GM18502 (cell line): ENCODE measurements around the gene TENM3.
A peak's percentile ranks its signal among the peaks of the same experiment; 100 is the strongest.

ENCODE experiments used
- ATAC-seq: cut with Tn5 transposase; IDR thresholded peaks from one replicate; pipeline ENCODE4 v1.9.1; 2021; ENCODE audit warnings: mild to moderate bottlenecking; ENCODE audit not compliant: unreplicated experiment, poor library complexity

The TENM3 gene

DNA sequence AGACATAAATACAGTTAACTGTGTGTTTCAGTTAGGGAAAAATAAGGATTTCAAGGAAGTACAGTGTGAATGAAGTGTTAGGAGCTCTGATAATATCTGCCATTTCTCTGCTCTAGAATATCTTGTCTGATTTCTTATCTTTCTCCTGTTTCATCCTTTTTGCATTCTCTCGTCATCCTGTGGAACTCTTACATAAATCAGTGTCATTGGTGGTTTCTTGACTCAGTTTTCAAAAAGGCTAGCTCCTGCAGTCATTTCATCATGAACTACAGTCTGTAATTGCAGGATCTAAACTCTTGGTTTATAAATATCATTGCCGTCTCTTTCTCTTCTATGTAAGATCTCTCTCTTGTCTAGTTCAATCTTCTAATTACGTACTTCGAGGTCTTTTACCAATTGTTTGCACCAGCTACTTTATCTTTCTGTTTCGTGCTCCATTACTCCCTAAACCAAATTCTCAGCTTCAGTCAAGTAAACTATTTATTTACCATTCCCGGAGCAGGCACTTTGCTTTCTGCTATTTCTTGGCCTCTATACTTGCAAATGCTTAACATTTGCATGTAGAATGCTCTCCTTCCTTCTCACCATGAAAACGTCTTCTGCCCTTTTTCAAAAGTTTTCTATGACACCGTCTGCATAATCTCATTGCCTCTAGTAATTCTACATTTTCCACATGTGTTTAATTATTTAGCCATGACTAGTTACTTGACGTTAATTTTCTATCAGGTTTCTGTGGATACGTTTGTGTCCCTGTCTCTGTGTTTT is 294.0 kb downstream of the TENM3 start:
- no peak for ATAC-seq

DNA sequence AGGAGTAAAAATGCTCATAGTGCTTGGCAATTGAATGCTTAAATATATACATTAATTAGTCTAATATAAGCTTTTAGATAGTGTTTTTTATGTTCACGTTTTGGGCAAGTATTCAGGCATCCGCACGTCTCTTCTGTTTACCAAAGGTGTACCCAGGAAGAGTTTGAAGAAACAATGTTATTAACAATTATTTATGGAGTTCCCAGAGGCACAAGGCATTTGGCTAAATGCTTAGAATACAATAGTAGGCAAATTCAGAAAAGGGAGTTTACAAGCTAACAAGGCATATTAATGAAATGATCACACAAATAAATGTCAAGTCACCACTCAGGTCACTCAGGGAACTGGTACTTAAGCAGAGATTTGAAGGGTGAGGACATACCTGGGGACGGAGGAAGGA is 294.8 kb downstream of the TENM3 start:
- ATAC-seq = no peak

DNA sequence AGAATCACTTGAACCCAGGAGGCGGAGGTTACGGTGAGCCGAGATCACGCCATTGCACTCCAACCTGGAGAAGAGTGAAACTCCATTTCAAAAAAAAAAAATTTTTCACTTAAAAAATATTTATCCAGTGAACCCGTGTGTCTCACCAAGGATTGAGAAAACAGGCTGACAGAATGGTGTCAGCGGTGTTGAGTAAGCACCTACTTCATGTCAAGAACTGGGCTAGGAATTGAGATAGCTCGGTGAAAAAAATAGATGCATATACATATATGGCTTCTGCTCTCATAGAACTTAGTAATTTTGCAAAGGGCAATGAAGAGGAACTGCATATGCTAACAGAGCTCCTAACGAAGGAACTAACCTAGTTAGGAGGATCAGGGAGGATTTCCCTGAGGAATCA is 297.3 kb downstream of the TENM3 start:
- no peak for ATAC-seq

DNA sequence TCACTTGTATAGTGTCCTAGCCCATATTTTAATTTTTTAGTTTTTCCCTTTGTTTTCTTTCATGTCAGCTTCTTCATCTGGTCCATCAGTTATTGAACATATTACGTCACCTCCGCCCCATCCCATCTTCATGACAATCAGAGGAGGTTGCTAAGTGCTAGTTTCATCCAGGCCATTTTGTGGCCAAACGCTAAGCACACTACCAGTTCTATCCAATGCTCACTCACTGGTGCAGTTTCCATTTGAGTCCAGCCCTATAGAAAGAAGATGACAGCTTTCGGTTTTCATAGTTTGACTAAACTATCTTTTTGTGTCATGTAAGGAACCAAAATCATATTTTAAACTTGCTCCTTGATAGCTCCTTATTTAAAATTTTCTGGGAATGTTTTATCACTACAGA is 304.2 kb downstream of the TENM3 start:
- peak; percentile 100 for ATAC-seq

DNA sequence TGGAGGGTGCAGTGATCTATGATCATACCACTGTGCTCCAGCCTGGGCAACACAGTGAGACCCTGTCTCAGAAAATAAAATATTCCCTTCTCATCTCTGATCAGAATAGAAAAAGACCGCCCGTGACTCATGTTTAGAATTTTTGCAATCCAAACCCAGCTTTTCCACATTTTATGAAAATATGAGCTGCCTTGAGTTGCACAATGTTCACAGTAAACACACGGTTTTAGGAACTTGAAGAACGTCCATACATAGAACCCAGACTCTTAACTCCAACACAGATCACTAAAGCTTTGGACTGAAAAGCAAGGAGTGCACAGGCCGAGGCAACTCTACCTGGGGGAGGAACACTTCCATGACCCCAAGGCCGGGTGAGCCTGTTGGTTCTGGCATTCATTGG is 305.0 kb downstream of the TENM3 start:
- ATAC-seq = no peak

DNA sequence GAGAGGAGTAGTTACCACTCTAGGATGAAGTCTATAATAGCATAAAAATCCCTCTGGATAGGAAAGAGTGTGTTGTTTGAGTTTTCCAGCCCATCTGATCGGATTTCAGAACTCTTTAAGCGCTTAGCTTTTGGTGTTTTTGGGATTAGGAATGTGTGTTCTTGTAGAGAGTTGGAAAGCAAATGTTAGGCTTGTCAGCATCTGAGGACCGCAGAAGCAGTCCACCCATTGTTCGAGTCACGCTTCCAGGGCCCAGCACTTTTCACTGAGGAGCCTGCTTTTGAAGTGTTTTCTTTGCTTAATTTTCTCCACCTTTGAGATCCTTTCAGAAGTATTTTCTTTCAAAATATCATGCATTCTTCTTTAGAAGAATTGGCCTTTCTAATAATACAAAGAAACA is 306.2 kb downstream of the TENM3 start:
- ATAC-seq = no peak

DNA sequence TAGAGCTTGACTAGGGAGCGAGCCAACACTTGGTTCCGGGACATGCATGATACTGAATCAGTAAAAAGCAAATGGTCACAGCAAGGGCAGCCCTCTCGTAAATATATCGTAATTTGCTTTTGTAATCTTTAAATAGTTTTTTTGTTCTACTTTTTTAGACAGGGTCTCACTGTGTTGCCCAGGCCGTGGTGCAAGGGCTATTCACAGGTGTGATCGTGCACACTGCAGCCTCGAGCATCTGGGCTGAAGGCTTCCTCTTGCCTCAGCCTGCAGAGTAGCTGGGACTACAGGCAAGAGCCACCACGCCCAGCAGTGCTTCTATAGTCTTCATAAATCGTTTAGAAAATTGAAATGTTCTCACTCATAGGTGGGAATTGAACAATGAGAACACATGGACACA is 309.7 kb downstream of the TENM3 start:
- no peak for ATAC-seq

DNA sequence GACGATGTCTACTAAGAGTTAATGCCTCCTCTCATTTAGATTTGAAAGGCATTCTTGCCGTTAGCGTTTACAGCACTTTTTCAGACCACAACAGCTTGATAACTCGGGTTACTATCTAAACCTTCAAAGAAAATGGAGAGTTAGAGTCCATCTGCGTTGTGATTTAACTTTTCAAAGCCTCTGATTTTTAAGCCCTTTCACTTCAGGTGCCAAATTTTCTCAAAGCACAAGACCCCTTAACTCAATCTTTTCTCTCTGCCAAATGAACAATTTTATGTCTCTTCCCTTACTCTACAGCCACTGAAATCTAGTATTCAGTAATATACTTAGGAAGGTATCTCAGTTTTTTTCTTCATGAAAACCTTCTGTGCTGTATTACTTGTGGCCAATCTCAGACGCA is 310.5 kb downstream of the TENM3 start:
- no peak for ATAC-seq

DNA sequence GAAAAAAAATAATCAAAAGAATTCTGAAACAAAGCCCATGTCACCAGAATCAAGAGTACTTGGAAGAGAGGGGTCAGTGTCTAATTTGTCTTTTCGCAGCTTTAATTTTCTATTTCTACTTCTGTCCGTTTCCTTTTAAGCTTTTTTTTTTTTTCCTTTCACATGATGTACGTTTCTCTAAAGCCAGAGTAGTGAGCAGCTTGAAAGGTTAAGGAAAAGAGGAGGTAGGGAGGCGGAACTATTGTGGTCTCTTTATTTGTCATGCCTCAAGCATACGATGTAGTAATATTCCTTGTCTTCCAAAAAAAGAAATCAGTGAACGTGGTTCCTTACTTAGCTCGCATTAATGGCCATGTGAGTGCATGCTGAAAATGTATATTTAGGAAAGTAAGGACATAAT is 311.5 kb downstream of the TENM3 start:
- no peak for ATAC-seq

DNA sequence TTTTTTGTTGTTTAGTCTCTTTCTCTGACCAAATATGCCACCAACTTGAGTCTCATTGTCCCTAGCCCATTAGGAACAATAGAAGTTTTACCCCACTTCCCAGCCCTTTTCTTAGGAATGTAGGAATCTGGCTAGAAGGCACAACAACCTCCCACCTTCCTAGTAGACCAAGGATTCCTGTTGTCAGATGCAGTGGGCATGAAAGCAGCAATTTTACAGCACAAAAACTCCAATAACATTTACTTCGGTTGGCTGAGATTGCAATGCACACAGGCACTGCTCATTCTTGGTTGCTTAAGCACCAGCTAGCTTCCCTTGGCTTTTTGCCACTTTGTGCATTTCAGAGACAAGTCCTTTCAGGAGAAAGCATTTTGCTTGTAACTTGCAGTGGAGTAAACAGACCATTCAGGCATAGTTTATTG is 312.8 kb downstream of the TENM3 start:
- ATAC-seq = no peak

DNA sequence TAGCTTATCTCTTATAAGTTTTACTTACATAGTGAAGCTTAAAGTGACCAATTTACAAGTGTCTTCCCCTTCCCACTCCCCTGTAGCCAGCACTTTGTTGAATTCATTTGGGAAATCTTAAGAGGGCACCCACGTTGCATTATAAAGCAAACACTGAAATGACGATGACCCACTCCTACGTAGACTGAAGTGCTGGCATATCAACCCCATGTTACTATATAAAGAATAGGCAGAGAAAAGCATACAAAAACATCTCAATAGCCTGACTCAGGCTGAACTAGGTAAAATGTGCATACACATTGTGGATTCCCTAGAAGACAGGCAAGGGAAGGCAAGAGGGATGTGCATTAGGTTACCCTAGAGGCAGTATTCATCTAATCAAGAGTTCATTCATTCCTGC is 313.4 kb downstream of the TENM3 start:
- ATAC-seq = no peak

DNA sequence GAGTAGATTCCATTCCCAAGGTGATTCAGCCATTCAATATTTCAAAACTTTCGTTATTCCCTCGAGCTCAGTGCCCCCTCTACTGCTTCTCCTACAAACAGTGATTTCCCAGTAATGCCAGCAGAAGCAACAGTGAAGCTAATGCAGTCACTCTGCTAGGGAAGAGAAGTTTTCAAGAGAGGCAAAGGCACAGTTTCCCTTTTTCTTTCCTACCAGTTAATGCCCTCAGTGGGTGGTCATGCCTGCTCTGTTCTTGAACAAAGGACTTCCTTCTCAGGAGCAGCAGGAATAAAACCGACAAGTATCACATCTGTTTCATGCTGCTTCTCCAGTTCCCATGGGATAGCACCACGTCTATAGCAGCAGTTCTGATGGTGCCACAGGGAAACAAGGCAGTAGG is 317.2 kb downstream of the TENM3 start:
- no peak for ATAC-seq

DNA sequence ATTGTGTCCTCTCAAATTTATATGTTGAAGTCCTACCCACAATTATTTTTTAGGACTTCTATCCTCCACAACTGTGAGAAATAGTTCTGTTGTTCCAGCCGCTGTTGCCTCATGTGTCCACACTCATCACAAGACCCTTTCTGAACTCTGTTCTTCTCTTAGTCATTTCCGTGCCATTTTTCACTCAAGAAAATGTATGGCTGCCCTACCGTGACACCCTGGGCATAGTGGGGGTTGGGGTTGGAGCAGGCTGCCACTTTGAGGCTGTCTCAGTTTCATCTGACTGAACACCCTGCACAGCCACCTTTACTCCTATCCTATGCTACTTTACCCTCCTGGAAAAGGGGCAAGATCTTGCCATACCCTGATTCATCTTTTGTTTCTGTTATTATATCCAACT is 319.1 kb downstream of the TENM3 start:
- no peak for ATAC-seq

DNA sequence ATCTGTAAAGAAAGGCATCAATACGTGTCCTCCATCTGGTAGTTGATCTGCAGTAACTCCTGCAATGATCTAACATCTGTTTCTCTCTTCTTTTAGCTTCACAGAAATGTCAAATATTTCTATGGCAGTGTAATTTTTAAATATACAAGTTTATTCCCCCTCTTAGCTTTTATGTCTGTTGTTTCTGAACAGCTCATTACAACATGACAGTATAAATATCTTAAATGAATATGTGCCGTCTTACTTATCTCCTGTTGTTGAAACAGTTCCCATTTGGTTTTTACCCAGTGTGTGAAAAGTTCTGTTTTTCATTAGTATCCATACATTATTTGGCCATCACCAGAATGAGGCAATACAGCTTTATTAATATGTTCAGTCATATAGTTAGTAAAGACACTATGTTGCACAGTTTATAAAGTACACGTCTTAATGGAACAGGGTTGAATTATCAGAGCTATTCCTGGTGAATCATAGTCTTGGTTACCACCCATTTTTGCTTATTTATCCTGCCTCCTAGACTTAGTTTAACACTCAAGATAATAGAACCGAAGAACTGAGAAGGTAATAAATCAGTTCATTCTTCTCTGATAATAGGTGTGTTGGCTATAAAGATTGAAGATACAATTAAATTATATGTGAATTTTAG is 321.6 kb downstream of the TENM3 start:
- ATAC-seq = no peak

DNA sequence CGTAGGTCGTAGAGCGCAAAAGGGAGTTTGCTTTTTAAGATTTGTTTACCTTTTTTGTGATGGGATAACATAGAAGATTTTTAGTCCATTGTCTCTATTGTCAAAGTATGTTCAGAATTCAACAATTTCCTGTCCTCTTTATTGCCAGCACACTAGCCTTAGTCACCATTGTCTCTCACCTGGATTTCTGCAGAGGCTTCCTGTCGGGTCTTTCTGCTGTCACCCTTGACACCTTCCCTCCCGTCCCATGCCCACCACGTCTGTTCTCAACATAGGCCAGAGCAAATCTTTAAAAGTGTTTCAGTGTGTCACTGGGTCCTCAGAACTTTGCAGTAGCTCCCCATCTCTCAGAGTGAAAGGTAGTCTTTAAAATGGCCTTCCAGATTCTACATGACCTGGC is 323.9 kb downstream of the TENM3 start:
- ATAC-seq = no peak

DNA sequence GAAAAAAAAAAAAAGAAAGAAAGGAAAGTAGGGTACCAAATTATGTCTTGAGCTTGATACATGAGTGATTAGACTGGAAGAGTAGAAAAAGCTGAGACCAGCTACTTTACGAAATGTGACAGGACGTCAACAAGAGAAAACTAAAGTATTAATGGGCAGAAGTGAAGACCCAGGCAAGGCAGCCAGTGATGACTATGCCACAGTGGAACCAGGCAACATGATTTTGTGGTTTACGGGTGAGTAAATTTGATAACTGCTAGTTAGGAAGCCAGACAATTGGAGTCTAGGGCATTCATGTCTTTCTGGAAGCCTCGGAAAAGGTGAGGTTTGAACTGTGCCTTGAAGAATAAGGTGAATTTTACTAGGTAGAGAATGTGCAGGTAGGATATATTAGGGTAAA is 326.4 kb downstream of the TENM3 start:
- ATAC-seq = no peak

DNA sequence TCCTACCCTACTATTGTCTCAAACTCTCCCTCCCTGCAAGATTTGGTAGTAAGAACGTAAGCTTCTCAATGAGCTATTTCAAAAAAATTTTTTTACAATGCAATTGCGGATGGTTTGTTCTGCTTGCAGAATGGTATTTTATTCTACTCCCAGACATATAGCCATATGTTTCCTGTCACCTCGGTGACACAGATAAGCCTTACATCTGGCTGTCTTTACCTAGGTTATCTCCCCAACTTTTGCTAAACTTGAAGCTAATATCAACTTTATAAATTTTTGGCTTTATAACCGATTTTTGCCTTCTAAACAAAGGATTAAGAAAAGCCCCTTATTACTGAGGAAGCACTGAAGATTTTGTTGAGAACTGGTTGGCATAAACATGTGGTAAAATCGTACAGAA is 331.5 kb downstream of the TENM3 start:
- ATAC-seq = no peak

DNA sequence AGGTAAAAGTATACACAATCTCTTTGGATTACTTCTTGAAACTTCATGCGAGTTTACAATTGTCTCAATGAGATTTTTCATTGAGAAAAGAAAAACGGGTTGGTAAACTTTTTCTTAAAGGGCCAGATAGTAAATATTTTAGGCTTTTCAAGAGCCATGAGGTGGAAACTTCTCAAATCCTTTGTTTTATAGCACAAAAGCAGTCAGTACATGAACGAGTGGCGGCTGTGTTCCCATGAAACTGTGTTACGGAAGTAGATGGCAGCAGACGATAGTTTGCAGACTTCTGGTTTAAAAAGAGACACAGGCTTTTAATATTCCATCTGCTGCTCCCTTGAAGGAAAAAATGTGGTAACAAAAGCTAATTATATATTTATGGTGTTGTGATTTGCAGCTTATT is 332.0 kb downstream of the TENM3 start:
- no peak for ATAC-seq

DNA sequence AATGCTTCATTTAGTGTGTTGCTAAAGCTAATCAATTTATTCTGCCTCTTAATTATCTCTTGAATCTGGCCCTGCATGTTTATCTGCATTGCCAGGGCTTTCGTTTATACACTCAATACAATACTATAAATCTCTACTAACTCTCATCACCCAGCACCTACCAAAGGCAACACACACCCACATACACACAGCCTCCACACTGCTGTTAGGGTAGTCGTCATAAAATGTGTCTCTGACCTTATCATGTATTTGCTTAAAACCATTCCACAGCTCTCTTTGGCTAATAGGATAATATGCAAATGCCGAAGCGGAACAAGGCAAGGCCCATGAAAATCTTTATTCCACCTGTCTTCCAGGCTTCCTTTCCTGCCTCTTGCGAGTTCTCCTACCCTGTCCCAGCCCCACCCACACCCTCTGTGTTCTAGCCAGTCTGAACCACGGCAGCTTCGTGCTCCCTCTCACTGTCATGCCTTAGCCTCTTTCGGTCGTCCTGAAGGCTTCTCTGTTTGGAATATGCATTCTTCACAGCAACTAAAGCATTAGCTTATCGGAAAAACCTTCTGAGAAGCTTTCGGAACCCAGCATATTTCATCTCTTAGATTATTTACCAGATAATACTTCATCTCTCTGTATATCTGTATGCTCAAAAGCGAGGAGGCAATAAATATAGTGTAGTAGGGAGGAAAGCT is 333.5 kb downstream of the TENM3 start:
- ATAC-seq = no peak

DNA sequence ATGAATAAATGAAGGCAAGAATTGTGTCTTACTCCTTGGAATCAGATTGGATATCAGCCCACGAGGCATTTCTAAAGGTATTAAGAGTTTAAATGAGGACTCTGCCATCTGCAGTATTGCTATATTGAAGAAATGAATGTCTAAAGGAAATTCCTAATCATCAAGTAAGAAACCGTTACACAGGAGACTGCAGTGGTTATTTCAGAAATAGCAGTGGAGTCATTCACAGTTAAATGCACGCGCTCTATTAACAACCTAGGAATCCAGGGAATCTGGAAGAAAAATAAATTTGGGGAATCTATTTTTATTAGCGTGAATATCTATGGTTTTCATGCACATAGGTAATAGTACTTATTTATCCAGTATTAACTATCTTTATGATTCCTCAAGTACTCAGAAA is 334.2 kb downstream of the TENM3 start:
- no peak for ATAC-seq

DNA sequence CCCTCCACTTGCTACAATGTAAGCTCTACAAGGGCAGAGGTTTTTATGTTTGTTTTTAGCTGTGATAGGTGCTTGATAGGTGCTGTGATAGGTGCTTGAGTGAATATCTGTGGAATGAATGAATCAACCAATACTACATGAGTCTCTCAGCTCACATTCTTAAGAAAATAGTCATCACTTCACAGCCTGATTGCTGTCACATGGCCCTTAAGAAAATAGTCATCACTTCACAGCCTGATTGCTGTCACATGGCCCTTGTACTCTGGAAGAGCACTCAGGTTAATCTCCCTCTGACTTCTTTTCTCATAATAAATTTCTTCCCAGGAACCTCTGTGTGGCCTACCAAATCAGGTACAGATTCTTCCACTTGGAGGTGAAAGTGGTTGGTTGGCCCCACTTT is 335.2 kb downstream of the TENM3 start:
- no peak for ATAC-seq

DNA sequence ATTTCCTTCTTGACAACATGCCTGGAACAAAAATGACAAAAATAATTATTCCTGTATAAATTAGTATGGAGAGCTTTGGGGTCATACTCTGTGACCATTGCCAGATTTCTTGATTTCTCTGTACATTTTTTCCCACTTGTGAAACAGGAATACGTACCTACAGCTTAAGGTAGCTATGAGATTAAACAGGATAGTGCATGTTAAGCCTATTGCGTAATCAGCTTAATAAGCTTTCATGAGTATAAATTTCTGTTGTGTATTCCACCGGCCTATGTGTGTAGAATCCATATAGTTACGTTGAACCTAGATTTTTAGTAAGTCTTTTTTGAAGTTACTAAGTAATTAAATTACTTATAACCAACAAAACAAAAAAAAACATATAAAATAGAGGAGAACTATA is 339.0 kb downstream of the TENM3 start:
- no peak for ATAC-seq
